Activated naive CD8-positive, alpha-beta T cell (primary cell): ENCODE measurements around the gene DACH1.
"Not testable (repeated sequence)": the region's sequence is repeated elsewhere in the genome, so short reads cannot be mapped to it uniquely, and the experiment has no call there.

Experiments
- H3K27ac Mint-ChIP-seq: one replicate; pipeline ENCODE4 v1.8.0; 2021; ENCODE audit warnings: mixed read lengths
- H3K27me3 Mint-ChIP-seq: one replicate; pipeline ENCODE4 v1.8.0; 2021; ENCODE audit warnings: mixed read lengths
- H3K36me3 Mint-ChIP-seq: one replicate; pipeline ENCODE4 v1.8.0; 2021; ENCODE audit warnings: mixed read lengths
- H3K4me1 Mint-ChIP-seq: one replicate; pipeline ENCODE4 v1.8.0; 2021; ENCODE audit warnings: low read depth, mixed read lengths
- H3K4me3 Mint-ChIP-seq: one replicate; pipeline ENCODE4 v1.8.0; 2021; ENCODE audit warnings: mild to moderate bottlenecking, mixed read lengths
- H3K9me3 Mint-ChIP-seq: one replicate; pipeline ENCODE4 v1.8.0; 2021; ENCODE audit warnings: low read depth, mixed read lengths

The DACH1 gene

DNA sequence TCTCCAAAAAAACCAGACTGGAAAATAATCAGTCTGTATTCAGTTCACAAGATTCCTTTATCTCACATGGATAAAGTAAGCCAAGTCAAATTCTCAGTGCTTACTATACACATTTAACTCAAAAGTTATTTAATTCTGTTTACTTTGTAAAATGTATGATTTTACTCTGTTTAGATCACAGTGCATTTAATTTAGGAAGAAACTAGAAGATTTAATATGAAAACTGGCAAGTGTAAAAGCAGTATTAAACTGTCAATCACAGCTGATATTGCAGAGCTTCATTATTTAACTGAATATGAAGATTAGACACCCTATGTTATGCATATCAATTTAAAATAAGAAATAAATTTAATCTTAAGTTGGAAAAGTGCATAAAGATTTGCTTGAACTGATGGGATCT lies 78.0 kb downstream of the DACH1 start:
- Mint-ChIP-seq H3K36me3 (no peaks in the 10 kb centered on the region), H3K9me3 (no peaks in the 10 kb centered on the region), H3K27me3 (no peaks in the 10 kb centered on the region), H3K4me3 (no peak overlapping the region), H3K4me1 (no peaks in the 10 kb centered on the region), H3K27ac (no peak overlapping the region)

DNA sequence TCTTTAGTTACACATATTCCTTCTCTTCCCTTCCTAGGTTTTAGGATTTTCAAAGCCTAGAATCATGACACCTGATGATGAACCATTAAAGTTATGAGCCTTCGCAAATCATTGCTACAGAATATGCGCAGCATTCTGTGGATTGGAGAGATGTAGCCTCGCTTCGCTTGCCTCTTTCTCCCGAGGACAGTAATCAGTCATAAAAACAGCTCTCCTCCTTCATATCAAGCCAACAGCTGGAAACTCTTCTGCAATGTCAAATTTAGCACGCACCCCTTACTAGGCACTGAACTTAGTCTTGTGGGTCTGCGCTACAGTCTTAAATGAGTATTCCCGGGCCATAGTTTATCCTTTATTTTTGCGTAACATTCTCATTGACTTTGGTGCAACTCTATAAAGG lies 79.6 kb downstream of the DACH1 start:
- Mint-ChIP-seq H3K9me3 (no peaks in the 10 kb centered on the region), H3K27me3 (no peaks in the 10 kb centered on the region), H3K4me3 (no peak overlapping the region), H3K36me3 (no peaks in the 10 kb centered on the region), H3K4me1 (no peaks in the 10 kb centered on the region), H3K27ac (no peak overlapping the region)

DNA sequence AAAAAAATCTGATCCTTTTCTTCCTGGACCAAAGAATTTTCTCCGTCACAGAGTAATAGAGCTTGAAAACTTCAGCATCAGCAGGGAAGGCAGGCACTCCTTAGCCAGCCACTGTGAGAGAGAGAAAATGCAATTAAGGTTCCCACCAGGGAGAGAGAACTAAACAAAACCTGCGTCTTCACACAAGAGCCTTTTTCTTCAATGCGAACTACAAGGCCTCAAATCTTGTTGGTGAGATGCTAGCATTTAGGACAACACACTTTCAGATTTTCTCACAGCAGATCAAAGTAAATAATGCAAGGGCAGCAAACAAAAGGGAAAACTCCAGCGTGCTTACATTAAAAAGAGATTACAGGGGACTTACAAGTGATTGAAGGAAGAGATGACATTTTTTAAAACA lies 80.1 kb downstream of the DACH1 start:
- Mint-ChIP-seq H3K27me3 (no peaks in the 10 kb centered on the region), H3K4me3 (no peak overlapping the region), H3K9me3 (no peaks in the 10 kb centered on the region), H3K4me1 (no peaks in the 10 kb centered on the region), H3K36me3 (no peaks in the 10 kb centered on the region), H3K27ac (no peak overlapping the region)

DNA sequence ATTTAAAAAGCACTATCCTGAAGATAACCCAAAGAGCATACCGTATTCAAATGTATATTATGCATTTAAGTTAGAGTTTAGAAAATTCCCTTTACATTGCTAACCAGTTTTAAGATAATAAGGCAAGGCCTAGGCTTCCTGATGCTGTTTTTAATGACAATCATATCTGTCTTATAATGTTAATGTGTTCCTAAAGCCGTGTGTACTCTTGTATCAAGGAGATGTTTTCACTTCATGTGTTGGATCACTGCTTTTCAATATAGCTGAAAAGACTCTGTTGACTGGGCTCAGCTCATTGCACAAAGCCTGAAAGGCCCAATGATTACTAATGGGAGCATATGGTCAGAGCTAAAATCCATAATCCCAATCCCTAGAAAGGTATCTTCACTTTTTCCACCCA lies 81.6 kb downstream of the DACH1 start:
- H3K36me3 Mint-ChIP-seq = no peaks in the 10 kb centered on the region
- no peaks in the 10 kb centered on the region for H3K4me1 Mint-ChIP-seq
- no peaks in the 10 kb centered on the region for H3K27me3 Mint-ChIP-seq
- no peak overlapping the region for H3K27ac Mint-ChIP-seq
- H3K9me3 Mint-ChIP-seq = no peaks in the 10 kb centered on the region
- H3K4me3 Mint-ChIP-seq = no peak overlapping the region

DNA sequence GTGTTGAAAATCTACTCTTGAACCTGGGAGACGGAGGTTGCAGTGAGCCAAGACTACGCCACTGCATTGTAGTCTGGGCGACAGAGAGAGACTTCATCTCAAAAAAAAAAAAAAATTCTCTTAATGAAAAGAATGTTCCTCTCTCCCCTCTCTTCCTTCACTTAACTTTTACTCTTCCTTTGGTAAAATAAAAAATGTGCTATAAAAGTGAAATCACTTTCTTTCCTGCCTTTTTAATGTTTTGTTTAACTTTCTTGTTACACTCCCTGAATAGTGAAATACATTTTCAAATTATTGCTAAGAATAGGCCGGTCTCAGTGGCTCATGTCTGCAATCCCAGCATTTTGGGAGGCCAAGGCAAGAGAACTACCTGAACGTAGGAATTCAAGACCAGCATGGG lies 86.5 kb downstream of the DACH1 start:
- Mint-ChIP-seq H3K4me1 (no peaks in the 10 kb centered on the region), H3K4me3 (no peak overlapping the region), H3K27me3 (no peaks in the 10 kb centered on the region), H3K36me3 (no peaks in the 10 kb centered on the region), H3K9me3 (no peaks in the 10 kb centered on the region), H3K27ac (no peak overlapping the region)

DNA sequence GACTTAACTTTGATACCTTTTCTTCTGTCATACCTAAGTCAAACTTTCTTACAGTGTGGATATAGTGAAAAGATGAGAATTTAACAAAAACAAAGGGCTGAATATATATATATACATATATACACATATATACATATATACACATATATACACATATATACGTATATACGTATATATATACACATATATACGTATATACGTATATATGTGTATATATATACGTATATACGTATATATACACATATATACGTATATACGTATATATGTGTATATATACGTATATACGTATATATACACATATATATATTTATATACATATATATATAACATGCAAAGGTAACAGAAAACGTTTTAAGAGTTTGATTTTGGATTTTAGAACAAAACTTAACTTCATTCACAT lies 88.0 kb downstream of the DACH1 start:
- not testable (repeated sequence) for H3K9me3 Mint-ChIP-seq, H3K36me3 Mint-ChIP-seq, H3K4me1 Mint-ChIP-seq, H3K27me3 Mint-ChIP-seq, H3K27ac Mint-ChIP-seq, H3K4me3 Mint-ChIP-seq

DNA sequence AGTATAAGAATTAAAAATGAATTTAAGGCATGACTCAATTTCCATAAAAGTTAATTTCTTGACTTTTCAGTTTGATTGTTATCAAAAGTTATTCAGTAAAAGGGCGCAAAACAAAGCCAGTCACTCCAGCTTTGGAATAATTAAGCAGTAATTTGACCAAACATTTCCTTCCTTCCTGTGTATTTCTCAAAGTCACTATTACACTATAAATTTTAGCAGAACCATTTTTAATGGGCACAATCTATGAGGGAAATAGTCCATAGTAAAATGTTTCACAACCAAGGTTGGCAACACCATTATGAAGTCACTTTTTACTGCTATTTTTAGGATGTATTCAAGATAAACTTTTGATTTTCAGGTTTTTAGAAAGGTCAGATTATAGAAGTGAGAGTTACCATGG lies 91.0 kb downstream of the DACH1 start:
- no peaks in the 10 kb centered on the region for H3K4me1 Mint-ChIP-seq
- H3K36me3 Mint-ChIP-seq = no peaks in the 10 kb centered on the region
- no peak overlapping the region for H3K27ac Mint-ChIP-seq
- no peaks in the 10 kb centered on the region for H3K9me3 Mint-ChIP-seq
- H3K4me3 Mint-ChIP-seq = no peak overlapping the region
- no peaks in the 10 kb centered on the region for H3K27me3 Mint-ChIP-seq

DNA sequence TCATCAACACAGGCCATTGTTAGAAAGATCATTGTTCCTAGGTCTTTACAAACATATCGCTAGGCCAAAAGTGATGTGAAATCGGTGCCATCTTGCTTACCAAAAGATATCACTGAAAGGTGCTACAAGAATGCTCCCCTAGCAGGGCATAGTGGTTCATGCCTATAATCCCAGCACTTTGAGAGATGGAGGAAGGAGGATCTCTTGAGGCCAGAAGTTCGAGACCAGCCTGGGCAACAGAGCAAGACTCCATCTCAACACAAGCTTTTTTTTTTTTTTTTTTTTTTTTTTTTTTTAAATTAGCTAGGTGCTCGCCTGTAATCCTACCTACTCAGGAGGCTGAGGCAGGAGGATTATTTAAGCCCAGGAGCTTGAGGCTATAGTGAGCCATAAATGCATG lies 92.1 kb downstream of the DACH1 start:
- Mint-ChIP-seq H3K9me3 (no peaks in the 10 kb centered on the region), H3K27me3 (no peaks in the 10 kb centered on the region), H3K27ac (no peak overlapping the region), H3K36me3 (no peaks in the 10 kb centered on the region), H3K4me1 (no peaks in the 10 kb centered on the region), H3K4me3 (no peak overlapping the region)

DNA sequence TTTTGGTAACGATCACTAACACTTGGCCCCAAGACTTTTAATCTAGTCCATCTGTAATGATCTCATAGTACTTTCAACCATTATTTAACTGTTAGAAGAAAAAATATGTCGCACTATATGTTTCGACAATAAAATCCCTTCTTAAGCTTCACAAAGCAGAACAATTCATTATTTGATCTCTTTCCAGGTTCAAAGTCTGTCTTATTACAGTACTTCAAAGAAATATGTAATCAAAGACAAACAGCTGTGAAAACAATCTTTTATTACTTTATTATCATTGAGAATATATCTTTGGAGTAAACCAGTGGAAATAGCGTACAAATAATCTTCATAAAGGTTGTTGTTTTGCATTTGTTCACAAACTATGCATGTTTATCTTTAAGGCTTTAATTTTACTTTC lies 93.5 kb downstream of the DACH1 start:
- no peaks in the 10 kb centered on the region for H3K36me3 Mint-ChIP-seq
- no peak overlapping the region for H3K4me3 Mint-ChIP-seq
- no peaks in the 10 kb centered on the region for H3K4me1 Mint-ChIP-seq
- no peaks in the 10 kb centered on the region for H3K27me3 Mint-ChIP-seq
- no peaks in the 10 kb centered on the region for H3K9me3 Mint-ChIP-seq
- no peak overlapping the region for H3K27ac Mint-ChIP-seq

DNA sequence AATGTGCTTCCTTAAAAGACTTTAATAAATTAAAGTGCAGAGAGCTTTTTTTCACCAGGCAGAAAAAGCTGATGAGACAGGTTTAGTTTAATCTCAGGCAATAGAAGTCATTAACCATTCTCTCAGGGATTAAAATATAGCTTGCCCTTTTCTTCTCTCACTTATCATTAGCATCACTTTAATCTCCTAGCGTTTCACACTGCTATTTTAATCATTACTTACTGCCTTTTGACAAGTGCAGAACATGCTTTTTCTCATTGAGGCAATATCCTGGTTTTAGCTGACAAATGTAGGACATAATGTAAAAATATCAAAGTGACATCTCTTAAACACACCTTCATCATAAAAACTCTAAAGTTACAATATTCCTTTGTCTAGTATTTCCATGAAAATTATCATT lies 94.6 kb downstream of the DACH1 start:
- Mint-ChIP-seq H3K27me3 (no peaks in the 10 kb centered on the region), H3K9me3 (no peaks in the 10 kb centered on the region), H3K4me3 (no peak overlapping the region), H3K27ac (no peak overlapping the region), H3K4me1 (no peaks in the 10 kb centered on the region), H3K36me3 (no peaks in the 10 kb centered on the region)

DNA sequence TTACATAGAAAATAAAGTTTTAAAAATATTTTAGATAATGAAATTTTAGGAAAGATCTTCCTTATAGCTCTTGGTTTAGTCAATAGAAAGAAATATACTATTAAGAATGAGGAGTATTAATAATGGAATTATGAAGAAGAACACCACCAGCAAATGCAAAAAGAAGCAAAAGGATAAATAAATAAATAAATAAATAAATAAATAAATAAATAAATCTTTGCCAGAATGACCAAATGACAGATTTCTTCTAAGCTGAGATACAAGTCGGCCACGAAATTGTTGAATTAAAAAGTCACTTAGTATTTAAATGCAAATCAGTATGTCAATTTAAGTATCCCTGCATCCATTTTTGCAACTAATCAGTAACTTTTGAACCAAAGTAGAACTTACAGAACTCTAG lies 95.9 kb downstream of the DACH1 start:
- Mint-ChIP-seq H3K27ac (no peak overlapping the region), H3K27me3 (no peaks in the 10 kb centered on the region), H3K9me3 (no peaks in the 10 kb centered on the region), H3K36me3 (no peaks in the 10 kb centered on the region), H3K4me1 (no peaks in the 10 kb centered on the region), H3K4me3 (no peak overlapping the region)

DNA sequence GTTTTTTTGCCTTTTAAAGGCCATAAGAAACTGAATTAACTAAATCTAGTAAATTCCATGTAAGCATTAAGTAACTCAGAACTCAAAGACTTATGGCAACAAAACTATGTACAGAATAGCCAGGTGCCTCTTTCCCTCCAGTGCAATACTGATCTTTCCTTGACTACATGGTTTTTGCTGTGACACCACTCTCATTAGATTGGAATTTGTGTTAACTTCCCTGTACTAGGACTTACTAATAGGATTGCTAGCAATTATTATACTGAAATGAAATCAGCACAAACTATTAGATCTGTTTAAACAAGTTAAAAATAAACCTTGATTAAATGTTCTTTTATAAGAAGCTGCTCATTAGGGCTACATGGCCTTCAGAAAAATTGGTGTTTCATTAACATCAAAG lies 96.3 kb downstream of the DACH1 start:
- no peaks in the 10 kb centered on the region for H3K27me3 Mint-ChIP-seq
- no peaks in the 10 kb centered on the region for H3K4me1 Mint-ChIP-seq
- H3K36me3 Mint-ChIP-seq = no peaks in the 10 kb centered on the region
- H3K9me3 Mint-ChIP-seq = no peaks in the 10 kb centered on the region
- H3K4me3 Mint-ChIP-seq = no peak overlapping the region
- no peak overlapping the region for H3K27ac Mint-ChIP-seq

DNA sequence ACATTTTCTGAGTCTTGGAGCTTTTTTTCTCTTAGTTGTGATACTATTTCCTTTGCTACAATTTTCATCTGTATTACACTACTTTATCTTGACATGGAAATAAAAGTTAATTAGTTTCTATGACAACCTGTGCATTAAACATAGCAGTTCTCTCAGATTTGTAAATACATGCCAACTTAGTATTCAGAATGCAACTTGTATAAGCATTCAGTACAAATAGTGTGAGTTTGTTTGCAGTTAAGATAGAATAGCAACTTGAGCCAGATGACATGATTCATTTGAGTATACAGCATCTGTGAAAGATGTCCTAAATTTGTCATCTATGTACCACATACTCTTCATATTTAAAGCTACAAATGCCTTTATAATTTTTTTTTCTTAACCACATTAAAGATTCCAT lies 98.1 kb downstream of the DACH1 start:
- H3K9me3 Mint-ChIP-seq = no peaks in the 10 kb centered on the region
- H3K36me3 Mint-ChIP-seq = no peaks in the 10 kb centered on the region
- H3K27ac Mint-ChIP-seq = no peak overlapping the region
- no peaks in the 10 kb centered on the region for H3K4me1 Mint-ChIP-seq
- no peak overlapping the region for H3K4me3 Mint-ChIP-seq
- H3K27me3 Mint-ChIP-seq = no peaks in the 10 kb centered on the region

DNA sequence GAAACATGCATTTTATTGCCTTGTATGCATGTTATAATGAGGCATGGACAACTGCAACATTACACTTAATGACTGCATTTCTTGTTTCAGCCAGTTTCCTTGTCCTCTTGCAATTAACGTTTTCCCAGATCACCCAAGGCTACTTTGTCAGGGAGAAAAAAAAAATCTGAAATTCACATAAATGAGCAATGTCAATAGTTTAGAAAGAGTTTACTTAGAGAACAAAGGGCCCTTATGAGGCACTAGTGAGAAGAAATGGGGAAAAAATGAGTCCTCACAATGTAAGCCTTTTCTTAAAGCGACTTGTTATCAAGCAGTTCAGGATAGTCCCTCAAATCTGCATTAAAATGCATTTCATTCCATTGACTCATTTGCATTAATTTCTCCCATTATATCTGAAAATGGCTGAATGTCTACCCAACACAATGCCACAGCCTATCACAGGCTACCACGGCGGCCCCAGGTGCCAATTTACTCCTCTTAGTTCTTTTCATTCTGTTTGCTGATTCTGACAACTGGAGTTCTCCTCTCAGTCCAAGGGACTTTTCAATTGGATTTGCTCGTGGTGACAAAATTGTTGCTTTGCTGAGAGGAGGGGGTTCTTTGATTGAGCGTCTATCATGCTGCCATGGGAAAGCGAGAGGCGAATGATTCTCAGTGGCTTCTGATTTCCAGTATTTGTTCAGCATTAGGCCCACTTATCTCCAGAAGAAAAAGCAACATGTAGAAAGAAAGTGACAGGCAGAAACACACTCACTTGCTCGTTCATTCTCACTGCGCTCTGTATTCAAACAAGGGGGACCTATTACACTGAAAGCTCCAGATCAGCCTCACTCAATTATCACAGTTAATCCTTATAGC lies 107.1 kb downstream of the DACH1 start:
- H3K36me3 Mint-ChIP-seq = no peaks in the 10 kb centered on the region
- H3K27me3 Mint-ChIP-seq = no peaks in the 10 kb centered on the region
- H3K9me3 Mint-ChIP-seq = no peaks in the 10 kb centered on the region
- no peak overlapping the region for H3K27ac Mint-ChIP-seq
- no peaks in the 10 kb centered on the region for H3K4me1 Mint-ChIP-seq
- H3K4me3 Mint-ChIP-seq = no peak overlapping the region

DNA sequence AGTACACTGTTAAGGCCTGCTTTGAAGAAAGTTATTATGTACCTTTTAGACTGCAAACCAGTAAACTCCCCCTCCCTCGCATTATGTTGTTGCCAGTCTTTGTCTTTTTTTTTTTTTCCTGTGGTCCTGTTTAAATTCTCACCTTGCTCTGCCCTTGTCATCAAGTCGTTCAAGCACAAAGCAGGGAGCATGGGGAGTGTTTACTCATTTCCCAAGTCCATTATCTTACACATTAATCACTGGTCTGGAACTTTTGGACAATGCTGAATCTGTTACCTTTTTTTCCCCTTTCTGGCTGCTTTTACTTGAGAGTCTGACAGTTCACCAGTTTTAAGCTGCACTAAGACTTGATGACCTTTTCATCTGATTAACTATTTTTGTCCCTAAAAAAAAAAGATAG lies 108.2 kb downstream of the DACH1 start:
- Mint-ChIP-seq H3K4me3 (no peak overlapping the region), H3K36me3 (no peaks in the 10 kb centered on the region), H3K9me3 (no peaks in the 10 kb centered on the region), H3K4me1 (no peaks in the 10 kb centered on the region), H3K27ac (no peak overlapping the region), H3K27me3 (no peaks in the 10 kb centered on the region)

DNA sequence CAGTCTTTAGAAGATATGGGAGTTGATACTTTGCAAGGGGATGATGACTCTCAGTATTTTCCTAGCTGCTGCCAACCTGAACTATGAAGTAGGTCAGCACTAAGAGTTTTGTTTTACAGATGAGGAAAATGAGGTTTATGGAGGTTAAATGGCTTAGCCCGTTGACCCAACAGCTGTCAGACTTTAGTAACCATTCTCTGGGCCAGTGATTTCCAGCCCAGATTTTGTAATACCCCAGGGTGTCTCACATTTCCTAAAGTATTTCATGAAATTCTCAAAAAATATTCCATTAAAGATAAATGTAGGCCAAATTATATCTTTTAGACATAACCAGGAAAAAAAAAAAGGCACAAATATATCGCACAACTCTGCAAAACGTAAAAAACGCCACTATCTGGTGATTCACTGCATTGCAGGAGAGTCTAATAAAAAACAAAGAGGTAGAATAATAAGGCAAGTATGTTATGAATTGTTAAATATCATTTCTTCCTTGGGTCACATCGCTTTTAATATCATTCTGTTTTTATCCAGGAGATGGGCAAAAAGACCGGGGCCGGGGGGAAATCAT lies 112.5 kb downstream of the DACH1 start:
- Mint-ChIP-seq H3K4me1 (no peaks in the 10 kb centered on the region), H3K36me3 (no peaks in the 10 kb centered on the region), H3K27ac (no peak overlapping the region), H3K27me3 (no peaks in the 10 kb centered on the region), H3K4me3 (no peak overlapping the region), H3K9me3 (no peaks in the 10 kb centered on the region)
